COLO668 (cell line): ENCODE data around the gene SIRT2.
"Not testable (repeated sequence)": the region's sequence is repeated elsewhere in the genome, so short reads cannot be mapped to it uniquely, and the experiment has no call there.

Experiments
- DNase-seq: peaks from one replicate; lab custom pipeline; 2025; ENCODE audit not compliant: unreplicated experiment; lab: John Stamatoyannopoulos, UW

Gene SIRT2

GRCh38 chr19:38899447-38900201 lies at the start of gene SIRT2, which contains the start of gene NFKBIB:
Gene SIRT2 (minus strand): TSS chr19:38899618. CDS start chr19:38899521, 97 bp downstream.
Gene NFKBIB (plus strand): TSS chr19:38899969. CDS start chr19:38900033, 64 bp downstream.
- peak; percentile 99 for DNase-seq

DNA sequence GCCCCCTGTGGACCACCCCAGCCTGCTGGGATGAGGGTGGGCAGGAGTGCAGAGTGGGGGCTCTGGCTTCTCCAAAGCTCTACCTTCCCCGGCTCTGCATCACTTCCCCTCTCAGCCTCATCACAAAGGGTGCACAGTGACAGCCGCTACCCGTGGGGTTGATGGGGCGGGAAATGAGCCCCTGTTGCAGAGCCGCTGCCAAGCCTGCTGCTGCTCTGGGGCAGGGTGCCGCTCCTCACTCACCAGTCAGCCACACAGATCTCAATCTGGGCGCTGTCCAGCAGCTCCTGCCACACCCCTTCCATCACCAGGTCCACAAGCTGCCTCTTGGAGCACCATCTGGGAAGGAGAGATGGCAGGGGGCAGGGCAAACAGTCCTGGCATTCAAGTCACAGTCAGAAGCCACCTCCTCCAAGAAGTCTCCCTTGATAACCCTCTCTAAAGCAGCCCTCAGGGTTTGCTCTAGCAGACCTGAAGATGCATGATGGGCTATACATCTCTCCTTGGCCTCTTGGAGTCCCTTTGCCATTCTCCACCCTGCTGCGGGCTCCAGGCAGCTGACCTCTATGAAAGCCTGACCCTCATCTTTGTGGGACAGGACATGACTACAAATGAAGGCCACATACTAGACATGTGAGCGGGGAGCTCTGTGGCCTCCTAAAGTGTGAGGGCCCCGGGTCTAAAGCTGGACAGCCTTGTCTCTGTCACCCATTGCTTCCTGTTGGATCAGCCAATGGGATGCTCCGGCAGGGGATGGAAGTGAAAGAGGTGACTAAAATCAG lies 47.0 kb upstream of the SIRT2 start:
- no peak for DNase-seq

DNA sequence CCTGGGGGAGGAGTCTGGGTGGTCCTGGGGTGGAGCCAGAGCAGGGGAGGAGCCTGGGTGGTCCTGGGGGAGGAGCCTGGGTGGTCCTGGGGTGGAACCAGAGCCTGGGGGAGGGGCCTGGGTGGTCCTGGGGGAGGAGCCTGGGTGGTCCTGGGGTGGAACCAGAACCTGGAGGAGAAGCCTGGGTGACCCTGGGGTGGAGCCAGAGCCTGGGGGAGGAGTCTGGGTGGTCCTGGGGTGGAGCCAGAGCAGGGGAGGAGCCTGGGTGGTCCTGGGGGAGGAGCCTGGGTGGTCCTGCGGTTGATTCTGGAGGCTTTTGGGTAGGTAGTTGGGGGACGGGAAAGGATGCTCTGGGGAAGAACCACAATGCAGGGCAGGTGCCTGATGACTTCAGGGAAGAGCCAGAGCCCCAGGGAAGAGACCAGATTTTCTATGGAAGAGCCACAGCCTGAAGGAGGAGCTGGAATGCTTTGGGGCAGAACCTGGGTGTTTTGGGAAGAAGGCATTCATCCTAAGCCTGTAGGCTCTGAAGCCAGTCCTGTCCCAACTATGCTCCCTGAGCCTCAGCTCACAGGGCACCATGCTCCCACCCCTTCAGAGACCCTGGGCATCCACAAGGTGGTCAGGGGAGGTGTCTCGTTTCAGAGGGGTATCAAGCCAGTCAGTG lies 46.3 kb upstream of the SIRT2 start:
- no peak for DNase-seq

DNA sequence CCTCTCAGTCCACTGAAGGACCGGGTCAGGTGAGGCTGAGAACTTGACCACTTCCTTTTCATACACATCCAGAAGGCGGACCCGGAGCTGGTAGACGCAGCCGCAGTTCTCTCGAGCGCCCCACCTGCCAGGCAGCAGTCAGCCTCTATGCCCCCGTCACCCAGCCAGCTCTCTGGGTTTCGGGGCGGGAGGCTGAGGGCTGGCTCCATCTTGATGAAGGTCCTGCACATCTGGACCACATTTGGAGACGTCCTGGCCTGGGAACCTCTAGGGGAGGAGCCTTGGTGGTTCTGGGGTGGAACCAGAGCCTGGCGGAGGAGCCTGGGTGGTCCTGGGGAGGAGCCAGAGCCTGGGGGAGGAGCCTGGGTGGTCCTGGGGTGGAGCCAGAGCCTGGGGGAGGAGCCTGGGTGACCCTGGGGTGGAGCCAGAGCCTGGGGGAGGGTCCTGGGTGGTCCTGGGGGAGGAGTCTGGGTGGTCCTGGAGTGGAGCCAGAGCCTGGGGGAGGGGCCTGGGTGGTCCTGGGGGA lies 45.6 kb upstream of the SIRT2 start:
- peak; percentile 19 for DNase-seq

DNA sequence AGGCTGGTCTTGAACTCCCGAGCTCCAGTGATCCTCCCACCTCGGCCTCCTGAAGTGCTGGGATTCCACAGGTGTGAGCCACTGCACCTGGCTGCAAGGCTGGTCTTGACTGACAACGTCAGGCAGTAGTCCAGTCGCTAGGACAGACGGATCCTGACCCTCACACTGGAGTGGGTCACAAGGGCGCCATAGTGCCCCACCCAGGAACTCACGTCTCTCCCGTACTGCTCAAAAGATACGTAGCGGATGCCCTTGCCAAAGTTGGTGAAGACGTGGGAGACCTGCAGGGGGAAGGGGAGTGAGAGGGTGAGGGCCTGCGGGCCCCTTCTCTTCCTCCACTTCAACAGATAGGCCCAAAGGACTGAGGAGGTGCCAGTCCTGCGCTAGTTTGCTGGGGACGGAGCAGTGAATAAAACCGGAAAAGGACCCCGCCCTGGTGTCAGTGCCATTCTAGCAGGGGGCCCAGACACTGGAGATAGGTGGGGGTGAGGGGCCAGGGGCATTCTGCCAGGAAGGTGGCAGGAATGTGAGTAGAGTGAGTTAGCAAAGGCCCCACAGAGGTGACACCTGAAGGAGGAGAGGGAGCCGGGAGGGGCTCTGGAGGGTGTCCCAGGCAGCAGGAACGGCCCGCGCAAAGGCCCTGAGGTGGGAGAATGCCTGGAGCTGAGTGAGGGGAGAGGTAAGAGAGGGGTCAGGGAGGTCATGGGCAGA lies 43.2 kb upstream of the SIRT2 start:
- DNase-seq = no peak

DNA sequence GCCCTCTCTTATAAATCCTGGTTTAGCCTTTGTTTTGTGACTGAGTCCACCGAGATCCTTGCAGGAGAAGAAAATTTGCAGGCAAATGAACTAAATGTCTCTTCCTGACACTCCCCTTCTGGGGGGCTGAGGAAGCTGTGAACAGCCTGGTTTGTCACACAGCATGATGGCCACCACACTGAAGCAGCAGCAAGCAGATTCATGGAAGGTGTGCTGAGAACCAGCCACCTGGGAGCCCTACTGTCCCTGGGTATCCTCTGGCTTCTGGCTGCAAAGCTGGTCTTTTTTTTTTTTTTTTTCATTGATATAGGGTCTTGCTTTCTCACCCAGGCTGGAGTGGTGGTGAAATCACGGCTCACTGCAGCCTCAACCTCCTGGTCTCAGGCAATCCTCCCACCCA lies 42.6 kb upstream of the SIRT2 start:
- DNase-seq = no peak

DNA sequence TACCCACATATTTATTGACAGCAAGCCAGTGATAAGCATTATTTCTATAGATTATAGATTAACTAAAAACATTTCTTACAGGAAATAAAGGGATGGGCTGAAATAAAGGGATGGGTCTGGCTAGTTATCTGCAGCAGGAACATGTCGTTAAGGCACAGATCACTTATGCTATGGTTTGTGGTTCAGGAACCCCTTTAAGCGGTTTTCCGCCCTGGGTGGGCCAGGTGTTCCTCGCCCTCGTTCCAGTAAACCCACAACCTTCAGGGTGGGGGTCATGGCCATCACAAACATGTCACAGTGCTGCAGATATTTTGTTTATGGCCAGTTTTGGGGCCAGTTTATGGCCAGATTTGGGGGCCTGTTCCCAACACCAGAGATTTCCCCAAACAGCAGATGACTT lies 42.0 kb upstream of the SIRT2 start:
- DNase-seq = not testable (repeated sequence)

DNA sequence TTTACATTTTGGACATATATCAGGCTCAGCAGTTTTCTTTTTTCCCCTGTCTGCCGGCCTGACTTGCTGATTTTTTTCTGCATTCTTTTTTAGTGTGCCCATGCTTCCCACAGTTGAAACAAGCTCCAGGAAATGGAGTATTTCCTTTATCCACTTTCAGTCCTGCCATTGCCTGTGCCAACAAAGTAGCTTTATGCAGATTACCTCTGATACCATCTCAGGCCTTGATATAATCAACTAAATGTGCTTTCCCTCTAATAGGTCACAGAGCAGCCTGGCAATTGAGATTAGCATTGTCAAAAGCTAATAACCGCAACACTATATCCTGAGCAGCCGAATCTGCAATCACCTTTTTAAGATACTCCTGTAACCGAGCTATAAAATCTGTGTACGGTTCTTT lies 40.5 kb upstream of the SIRT2 start:
- no peak for DNase-seq

DNA sequence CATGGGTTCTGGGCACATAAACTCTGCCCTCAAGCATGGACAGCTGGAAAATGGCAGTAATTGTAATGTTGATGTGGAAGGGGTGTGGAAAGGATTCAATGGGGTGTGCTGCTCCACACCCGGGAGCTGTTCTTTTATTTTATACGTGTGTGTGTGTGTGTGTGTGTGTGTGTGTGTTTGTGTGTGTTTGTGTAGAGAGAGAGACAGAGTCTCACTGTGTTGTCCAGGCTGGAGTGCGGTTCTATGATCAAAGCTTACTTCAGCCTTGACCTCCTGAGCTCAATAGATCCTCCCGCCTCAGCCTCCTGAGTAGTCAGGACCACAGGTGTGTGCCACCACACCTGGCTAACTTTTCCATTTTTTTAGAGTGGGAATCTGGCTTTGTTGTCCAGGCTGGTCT lies 34.1 kb upstream of the SIRT2 start:
- no peak for DNase-seq

DNA sequence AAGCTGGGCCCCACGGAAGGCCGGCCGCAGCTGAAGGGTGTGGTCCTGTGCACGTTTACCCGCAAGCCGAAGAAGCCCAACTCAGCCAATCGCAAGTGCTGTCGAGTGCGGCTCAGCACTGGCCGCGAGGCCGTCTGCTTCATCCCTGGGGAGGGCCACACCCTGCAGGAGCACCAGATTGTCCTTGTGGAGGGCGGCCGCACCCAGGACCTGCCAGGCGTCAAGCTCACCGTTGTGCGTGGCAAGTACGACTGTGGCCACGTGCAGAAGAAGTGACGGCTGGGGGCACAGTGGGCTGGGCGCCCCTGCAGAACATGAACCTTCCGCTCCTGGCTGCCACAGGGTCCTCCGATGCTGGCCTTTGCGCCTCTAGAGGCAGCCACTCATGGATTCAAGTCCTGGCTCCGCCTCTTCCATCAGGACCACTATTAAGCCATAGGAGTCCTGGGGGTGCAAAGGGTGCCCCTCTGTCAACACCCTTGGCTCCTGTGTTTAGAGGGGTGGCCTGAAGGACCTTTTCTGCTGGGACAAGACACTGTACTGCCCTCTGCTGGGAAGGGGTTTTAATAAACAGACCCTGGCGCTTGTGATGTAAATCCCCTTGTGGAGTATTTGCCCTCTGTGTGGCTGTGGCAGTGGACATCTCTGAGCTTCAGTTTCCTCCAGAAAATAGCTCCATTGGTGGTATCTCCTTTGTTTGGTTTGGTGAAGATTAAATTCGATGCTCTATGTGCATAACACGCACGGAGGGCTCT lies 33.2 kb upstream of the SIRT2 start:
- no peak for DNase-seq

GRCh38 chr19:38931521-38931793 lies 32.0 kb upstream of the SIRT2 start:
- no peak for DNase-seq

- peak; percentile 98 for DNase-seq
Observed at GRCh38 chr19:38930776-38931520, 31.5 kb upstream of the SIRT2 start, which contains the start of gene MRPS12. Gene MRPS12 (plus strand): TSS chr19:38930944. CDS start chr19:38931295, 351 bp downstream.

GRCh38 chr19:38929929-38930775 lies 30.7 kb upstream of the SIRT2 start, which contains the start of gene SARS2:
Gene SARS2 (minus strand): TSS chr19:38930763. CDS start chr19:38930736, 27 bp downstream.
- peak; percentile 94 for DNase-seq

DNA sequence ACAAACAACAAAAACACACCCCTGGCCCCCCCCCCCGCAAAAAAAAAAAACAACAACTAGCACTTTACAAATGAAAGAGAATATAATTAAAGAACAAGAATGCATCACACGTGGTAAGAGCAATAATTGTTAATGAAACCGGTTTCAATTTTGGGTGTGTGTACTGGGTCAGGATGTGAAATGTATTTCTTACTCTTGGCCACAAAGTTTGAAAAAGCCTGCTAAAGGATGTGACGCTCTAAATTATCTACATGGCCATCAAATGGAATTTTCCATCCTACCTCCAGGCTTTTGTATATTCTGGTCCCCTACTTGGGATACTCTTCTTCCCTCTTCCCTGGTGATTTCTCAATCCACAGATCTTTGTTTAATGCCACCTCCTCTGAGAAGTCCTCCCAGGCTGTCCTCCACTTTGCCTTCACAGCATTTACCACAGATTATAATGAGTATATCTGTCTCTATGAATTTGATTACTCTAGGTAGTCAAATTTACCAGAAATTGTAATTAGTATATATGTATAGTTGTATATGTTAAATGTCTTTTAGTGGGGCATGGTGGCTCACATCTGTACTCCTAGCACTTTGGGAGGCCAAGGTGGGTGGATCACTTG lies 29.1 kb upstream of the SIRT2 start:
- DNase-seq = no peak

- no peak for DNase-seq
Observed at GRCh38 chr19:38924388-38924787, 25.0 kb upstream of the SIRT2 start.

DNA sequence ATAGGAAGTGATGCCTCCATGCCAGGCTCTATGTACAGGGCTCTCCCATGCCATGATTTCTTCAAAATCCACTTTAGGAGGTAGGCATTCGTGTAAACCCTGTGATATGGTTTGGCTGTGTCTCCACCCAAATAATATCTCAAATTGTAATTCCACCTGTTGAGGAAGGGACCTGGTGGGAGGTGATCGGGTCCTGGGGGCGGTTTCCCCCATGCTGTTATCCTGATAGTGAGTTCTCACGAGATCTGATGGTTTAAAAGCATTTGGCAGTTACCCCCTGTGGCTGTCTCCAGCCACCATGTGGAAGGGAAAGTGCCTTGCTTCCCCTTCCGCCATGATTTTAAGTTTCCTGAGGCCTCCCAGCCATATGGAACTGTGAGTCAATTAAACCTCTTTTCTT lies 23.1 kb upstream of the SIRT2 start:
- no peak for DNase-seq

- no peak for DNase-seq
Observed at GRCh38 chr19:38921420-38922274, 22.2 kb upstream of the SIRT2 start.
